Measurements from ENCODE around the gene MB21D2.

- no peak for TF ChIP-seq CTCF (IDR thresholded peaks at IDR 0.05)
- no peak for TF ChIP-seq POLR2A (IDR thresholded peaks at IDR 0.05)
Observed at GRCh38 chr3:192929755-192930547, 12.3 kb upstream of the MB21D2 start.
